ENCODE results near the gene ARMC2.

GRCh38 chr6:108807928-108808327 lies 40.3 kb upstream of the ARMC2 start:
- TF ChIP-seq, protein P1, sequence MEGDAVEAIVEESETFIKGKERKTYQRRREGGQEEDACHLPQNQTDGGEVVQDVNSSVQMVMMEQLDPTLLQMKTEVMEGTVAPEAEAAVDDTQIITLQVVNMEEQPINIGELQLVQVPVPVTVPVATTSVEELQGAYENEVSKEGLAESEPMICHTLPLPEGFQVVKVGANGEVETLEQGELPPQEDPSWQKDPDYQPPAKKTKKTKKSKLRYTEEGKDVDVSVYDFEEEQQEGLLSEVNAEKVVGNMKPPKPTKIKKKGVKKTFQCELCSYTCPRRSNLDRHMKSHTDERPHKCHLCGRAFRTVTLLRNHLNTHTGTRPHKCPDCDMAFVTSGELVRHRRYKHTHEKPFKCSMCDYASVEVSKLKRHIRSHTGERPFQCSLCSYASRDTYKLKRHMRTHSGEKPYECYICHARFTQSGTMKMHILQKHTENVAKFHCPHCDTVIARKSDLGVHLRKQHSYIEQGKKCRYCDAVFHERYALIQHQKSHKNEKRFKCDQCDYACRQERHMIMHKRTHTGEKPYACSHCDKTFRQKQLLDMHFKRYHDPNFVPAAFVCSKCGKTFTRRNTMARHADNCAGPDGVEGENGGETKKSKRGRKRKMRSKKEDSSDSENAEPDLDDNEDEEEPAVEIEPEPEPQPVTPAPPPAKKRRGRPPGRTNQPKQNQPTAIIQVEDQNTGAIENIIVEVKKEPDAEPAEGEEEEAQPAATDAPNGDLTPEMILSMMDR (conservative IDR thresholded peaks at IDR 0.05; ENCODE audit: low read length): no peak
- no peak for TF ChIP-seq EZH2phosphoT487 (IDR thresholded peaks at IDR 0.05; ENCODE audit: borderline replicate concordance, low read depth, low read length)

All from OCI-LY7 (cell line).